GM19193 (cell line): ENCODE results near the gene HLCS.

Source experiments
- POLR2A ChIP-seq: IDR thresholded peaks from 4 replicates; pipeline ENCODE4 v1.6.1; 2011; ENCODE audit not compliant: insufficient read depth, insufficient read length; ENCODE audit errors: extremely low read depth

The HLCS gene

DNA sequence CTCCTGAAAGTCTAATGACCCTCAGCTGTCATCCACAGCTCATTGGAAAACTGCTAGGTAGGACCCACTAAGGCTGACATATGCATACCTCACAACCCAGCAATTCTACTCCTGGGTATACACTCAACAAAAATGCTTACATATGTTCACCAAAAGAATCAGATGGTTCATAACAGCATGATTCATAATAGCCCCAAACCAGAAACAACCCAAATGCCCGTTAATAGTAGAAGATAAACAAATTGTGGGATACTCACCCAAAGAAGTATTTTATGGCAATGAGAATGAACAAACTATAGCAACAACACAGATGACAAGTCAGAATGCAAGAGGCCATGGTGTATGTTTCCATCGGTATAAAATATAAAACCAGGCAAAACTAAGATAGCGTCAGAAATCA is 124.6 kb downstream of the HLCS start:
- TF ChIP-seq POLR2A, result no peak

- no peak for TF ChIP-seq POLR2A
These were observed 126.7 kb downstream of the HLCS start for GRCh38 chr21:36839735-36840134.

- TF ChIP-seq POLR2A, result no peak
These were observed 127.3 kb downstream of the HLCS start for GRCh38 chr21:36839123-36839522.

DNA sequence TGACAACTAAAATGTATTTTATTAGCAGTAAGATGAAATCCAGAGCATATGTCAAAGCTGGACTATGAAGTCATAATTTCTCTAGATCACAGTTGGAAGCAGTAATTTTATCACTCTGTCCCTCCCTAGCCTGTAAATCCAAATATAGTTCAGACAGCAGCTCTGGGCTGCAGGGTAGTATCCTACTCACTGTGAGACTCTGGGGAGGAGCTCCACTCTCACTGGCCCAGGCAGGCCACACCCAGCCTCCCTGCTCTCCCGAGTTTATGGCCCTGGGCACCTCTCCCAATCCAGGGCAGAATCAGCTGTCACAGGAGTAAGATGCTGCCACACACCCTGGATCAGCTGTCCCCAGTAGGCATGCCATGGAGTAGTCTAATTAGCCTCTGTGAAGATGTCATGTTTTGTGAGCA is 131.1 kb downstream of the HLCS start:
- no peak for TF ChIP-seq POLR2A

DNA sequence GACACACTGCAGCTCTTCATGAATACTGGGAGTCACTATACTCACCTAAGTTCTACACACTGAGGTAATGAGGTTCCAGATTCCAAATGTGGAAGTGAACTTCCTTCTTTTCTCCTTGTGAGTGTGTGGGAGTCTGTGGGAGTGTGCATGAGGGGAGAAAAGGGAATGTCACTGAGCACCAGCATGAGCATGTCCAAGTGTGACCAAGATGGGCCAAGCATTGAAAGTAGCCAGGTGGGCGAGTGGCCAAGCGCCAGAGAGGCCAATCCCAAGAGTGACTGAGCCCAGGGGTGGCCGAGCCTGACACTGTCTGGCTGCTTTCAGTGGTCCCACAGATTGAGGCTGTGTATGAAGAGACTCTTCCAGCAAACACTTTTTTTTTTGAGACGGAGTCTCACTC is 132.3 kb downstream of the HLCS start:
- TF ChIP-seq POLR2A, result no peak

GRCh38 chr21:36830100-36830499 is 136.4 kb downstream of the HLCS start:
- no peak for TF ChIP-seq POLR2A

DNA sequence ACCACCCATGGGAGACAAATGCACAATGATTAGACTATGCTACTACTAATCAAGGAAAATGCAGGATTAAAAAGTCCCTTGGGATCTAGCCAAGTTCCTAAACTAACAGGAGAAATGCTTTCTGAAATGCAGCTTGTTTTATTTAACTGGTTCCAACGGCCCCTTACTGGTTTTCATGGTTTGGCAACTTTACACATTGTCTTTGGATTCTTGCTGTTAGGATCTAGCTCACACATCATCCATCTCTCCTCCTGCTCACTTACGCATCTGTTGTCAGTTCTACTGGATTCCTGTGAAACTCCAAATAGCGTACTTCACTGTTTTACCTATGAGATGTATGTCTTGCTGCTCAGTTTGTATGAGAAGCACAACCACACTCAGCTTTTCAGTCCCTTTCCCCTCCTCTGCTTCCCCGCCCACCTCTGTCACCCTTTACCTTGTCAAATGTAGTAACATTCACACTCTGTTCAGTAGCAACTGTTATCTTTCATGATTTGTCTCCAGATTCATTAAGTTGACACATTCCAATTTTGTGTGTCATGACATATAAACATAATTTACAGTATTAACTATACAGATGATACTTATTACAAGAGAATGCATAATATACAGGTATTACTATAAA is 137.5 kb downstream of the HLCS start:
- TF ChIP-seq POLR2A, result no peak

- no peak for TF ChIP-seq POLR2A
These were observed 138.3 kb downstream of the HLCS start for GRCh38 chr21:36828208-36828607.

- TF ChIP-seq POLR2A, result no peak
These were observed 140.8 kb downstream of the HLCS start for GRCh38 chr21:36825658-36826057.

- TF ChIP-seq POLR2A, result no peak
These were observed 145.5 kb downstream of the HLCS start for GRCh38 chr21:36821032-36821299.

DNA sequence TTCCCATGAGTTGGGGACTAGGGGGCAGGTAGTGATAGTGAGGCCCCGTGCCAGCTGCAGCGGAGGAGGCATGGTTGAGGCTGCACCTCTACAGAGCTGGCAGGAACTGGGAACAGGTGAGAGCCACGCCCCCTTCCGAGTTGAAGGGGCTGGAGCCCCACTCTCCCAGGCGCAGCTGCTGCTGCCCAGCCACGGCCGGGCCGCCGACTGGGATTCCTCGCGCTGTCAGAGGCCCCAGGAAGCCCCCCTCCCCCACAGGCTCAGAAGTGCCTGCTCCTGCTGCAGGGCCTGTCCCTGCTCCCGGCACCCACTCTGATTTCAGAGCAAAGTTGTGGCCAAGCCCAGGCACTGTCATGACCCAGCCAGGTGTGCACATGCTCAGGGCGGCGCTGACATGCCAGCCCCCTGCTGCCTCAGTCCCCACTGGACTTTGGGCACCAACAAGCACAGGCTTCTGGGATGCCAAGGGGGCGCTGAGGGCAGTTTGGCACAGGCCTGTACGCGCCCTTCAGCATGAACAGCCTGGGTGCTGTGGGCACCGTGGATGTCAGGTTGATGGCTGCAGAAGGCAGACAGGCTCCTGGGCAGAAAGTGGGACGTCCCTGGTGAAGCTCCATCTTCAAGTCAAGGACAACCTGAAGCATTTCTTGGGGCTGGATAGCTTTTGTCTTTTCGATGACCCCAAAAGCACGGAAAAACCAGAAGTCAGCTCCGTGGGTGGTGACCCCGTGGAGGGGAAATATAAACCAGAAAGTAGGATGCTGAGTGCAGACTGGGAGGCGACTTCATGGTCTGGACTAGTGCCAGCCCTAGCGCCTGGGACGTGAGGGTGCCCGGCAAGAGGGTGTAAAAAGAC is 146.1 kb downstream of the HLCS start:
- no peak for TF ChIP-seq POLR2A

- TF ChIP-seq POLR2A, result no peak
These were observed 148.6 kb downstream of the HLCS start for GRCh38 chr21:36817732-36818450.

- no peak for TF ChIP-seq POLR2A
These were observed 149.8 kb downstream of the HLCS start for GRCh38 chr21:36816561-36817130.

DNA sequence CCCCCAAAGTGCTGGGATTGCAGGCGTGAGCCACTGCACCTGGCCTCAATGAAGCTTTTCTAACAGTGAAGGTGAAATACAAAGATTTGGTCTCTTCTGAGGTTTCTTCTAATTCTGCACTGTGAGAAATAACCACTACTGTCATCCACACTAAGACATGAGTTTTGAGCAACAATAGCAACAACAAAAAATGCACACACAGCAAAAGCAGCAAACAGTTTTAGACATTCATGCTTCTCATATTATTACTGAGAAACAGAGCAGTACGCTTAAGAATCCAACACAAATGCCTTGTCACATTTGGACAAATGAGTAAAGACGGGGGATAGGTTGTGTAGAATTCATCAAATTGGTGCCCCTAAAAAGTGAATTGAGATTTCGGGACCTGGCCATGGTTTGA is 151.2 kb downstream of the HLCS start:
- no peak for TF ChIP-seq POLR2A

DNA sequence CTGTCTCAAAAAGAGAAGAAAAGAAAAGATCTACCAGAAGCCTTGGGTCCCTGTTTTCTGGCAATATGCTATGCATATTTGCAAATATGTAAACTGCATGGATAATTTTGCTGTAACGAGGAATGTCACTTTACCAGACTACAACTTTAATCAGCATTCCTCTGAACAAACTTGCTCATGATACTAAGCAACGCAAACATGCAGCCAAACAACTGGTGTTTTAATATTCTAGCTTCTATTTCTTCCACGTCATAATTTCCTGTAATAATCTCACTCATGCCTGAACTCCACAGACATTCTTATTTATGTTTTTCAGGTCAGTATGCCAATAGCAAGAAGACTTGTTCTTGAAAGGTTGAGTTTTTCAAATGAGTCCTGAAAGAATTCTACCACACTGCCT is 153.4 kb downstream of the HLCS start:
- no peak for TF ChIP-seq POLR2A
